HG02759 (cell line): Measurements from ENCODE around the gene MVD.

Experiments used
- ATAC-seq: cut with Tn5 transposase; IDR thresholded peaks from one replicate; pipeline ENCODE4 v1.9.1; 2021; ENCODE audit warnings: mild to moderate bottlenecking, moderate library complexity; ENCODE audit not compliant: unreplicated experiment

Gene MVD, protein sequence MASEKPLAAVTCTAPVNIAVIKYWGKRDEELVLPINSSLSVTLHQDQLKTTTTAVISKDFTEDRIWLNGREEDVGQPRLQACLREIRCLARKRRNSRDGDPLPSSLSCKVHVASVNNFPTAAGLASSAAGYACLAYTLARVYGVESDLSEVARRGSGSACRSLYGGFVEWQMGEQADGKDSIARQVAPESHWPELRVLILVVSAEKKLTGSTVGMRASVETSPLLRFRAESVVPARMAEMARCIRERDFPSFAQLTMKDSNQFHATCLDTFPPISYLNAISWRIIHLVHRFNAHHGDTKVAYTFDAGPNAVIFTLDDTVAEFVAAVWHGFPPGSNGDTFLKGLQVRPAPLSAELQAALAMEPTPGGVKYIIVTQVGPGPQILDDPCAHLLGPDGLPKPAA

DNA sequence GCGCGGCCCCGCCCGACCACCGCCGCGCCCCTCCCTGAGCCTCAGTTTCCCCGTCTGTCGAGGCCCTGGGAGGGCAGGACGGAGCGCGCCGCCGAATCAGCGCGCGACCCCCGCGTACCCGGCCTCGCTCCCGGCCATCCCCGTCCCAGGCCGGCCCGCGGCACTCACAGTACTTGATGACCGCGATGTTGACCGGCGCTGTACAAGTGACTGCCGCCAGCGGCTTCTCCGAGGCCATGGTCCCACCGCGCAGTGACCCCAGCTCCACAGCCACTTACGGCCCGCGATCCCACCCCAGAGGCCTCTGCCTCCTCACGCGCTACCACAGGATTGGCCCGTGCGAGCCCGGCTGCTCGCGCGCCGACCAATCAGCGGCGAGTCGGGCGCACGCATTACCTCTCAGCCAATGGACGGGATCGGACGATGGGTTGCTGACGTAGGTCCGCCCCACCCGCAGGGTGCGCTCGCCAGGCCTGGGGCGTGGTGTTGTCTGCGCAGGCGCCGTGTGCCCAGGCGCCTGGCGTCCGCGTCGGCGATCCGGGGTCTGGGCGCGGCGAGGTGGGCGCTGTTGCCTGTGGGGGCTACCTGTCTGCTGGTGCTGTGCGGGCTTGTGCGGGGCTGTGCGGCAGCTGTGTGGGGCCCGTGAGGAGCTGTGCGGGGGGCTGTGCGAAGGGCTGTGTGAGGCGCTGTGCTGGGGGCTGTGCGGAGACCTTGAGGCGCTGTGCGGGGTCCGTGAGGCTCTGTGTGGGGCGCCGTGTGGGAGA is at the start of gene MVD:
TSS of gene MVD (minus strand) at position 249 of the 764 bp plus-strand sequence. CDS start at position 238, 11 bp downstream.
- peak; percentile 95 for ATAC-seq

DNA sequence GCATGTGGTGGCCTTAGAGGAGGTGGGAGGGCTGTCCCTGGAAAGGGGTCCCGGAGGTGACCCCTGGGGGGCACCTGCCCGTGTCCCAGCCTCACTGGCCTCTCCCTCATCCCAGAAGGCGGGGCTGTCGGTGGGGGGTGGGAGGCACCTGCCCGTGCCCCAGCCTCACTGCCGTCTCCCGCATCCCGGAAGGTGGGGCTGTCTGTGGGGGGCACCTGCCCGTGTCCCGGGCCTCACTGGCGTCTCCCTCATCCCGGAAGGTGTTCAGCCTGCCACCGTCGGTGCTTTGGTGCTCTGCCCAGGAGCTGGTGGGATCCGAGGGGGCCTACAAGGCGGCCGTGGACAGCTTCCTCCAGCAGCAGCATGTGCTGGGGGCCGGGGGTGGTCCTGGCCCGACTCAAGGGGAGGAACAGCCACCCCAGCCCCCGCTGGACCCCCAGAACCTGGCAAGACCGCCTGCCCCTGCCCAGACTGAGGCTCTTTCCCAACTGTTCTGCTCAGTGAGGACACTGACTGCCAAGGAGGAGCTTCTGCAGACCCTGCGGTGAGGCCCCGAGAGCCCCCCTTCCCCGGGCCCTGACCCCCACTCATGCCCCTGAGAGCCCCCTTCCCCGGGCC is 49.6 kb upstream of the MVD start:
- ATAC-seq, result no peak

DNA sequence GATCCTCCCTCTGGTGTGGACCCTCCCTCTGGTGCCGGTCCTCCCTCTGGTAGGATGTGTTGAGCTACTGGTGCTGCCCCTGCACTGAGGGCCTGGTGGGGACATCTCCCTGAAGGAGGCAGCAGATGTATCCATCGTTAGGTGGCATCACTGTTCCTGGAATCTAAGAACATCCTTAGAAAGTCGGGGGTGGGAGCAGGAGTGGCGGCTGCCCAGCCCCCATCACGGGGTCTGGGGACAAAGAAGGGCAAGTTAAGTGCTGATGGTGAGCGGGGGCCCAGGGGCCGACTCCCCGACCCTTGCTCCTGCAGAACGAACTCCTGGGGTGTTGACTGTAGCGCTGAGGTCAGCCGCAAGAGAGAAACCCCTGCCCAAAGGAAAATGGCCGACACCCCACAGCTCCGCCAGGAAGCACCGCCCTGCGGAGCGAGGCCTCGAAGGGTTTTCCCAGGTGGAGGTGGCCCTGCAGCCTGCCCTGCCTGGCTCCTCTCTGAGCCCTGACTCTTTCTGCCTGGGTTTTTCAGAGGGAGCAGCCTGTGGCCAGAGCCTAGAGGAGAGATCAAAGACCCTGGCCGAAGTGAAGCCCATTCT is 49.0 kb upstream of the MVD start:
- ATAC-seq, result no peak

DNA sequence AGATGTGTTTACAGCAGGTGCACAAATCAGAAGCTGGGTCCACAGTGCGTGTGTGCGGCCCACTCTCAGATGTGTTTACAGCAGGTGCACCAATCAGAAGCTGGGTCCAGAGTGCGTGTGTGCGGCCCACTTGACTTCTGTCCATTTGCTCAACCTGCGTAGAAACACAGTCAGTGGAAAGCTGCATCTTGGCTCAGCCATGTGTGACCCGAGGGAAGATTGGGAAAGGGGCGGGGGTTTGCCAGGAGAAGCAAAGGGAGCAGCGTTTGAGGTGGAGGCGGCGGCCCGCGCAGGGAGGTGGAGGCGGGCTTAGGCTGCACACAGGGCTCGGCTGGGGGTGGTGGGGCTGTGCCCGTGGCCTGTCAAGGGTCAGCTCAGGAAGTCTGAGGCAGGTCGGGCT is 47.7 kb upstream of the MVD start:
- no peak for ATAC-seq

DNA sequence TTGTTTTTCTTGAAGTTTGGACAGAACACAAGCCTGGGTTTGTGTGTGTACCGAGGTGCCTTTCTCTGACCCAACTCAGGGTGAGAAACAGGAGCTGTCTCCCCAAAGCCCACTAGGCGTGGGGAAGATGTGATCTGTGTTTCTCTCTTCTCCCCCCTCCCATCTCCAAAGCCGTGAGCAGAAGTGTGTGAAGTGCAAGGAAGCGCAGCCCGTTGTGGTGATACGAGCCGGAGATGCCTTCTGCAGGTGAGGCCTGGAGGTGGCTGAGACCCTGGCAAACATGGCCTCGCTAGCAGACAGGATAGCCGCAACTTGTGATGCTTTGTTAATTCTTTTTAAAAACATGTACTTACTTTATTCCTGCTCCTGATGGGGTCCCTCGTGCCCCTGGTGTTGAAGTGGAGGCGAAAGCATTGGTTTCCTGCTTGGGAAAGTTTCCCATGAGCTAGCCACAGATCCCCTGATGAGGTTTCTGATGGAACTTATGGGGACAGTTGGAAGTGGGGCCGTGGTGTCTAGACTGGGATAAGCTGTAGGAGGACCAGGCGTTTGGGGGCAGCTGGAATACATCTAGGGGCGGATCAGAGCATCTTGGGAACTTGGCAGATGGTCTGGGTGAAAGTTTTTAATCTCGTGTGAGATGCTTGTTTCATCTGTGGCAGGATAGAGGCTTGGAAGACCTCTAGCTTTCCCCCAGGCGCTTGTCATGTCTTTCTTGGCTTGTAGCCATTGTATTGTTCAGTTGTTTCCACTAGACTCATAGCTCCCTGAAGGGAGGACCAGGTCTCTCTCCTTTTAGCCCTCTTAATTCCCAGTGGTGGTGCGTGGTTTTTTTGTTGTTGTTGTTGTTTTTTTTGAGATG is 44.3 kb upstream of the MVD start:
- no peak for ATAC-seq

DNA sequence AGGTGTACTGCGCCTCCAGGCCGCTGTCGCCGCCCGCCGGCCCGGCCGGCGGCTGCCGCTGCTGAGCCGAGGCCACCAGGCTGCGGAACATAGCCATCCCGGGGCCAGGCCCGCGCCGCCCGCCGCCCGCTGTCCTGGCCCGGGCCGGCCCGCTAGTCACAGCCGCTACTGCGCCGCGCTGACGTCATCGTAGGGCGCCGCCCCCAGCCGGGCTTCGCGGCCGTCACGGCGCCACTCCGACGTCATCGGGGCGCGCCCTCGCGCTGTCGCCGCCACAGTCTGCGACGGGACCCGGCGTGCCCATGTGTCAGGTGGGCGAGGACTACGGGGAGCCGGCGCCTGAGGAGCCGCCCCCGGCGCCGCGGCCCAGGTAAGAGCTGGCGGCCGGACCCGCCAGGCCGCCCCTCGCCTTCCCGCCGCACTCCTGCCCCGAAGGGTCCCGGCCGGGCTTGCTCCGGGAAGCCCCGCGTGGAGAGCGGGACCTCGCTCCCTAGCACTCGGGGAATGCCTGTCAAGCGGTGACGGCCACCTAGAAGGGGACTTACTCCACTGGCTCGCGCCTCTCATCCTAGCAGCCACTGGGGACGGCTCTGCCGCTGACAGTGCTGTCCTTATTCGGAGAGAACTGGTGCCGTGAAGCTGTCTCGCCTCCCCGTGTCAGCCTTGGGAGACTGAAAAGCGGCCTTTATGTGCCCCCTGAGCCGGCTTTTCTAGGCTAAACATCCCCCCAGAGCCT is 43.5 kb upstream of the MVD start, which contains the start of the genes CTU2 and RNF166:
TSS of gene CTU2 (plus strand) at position 275 of the 736 bp plus-strand sequence. CDS start at position 303, 28 bp downstream.
TSS of gene RNF166 (minus strand) at position 180 of the 736 bp plus-strand sequence. CDS start at position 97, 83 bp downstream.
- ATAC-seq, result peak; percentile 75

DNA sequence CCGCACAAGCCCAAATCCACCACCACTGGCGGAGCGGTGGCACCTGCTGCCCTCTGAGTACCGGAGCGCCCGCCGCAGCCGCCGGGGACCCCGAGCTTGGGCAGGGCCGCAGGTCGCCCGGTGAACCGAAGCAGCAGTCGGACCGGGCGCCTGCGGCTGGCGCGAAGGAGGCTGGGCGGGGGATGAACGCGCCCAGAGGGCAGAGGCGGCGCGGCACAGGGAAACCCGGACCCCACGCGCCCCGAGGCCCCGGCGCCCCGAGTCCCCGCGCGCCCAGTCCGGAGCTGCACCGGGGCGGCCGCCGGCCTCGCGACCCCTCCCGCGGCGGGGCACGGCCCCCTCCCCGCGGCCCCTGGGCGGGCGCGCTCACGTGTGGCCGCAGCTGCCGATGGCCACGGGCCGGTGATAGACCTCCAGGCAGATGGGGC is 42.9 kb upstream of the MVD start:
- ATAC-seq, result peak; percentile 31

DNA sequence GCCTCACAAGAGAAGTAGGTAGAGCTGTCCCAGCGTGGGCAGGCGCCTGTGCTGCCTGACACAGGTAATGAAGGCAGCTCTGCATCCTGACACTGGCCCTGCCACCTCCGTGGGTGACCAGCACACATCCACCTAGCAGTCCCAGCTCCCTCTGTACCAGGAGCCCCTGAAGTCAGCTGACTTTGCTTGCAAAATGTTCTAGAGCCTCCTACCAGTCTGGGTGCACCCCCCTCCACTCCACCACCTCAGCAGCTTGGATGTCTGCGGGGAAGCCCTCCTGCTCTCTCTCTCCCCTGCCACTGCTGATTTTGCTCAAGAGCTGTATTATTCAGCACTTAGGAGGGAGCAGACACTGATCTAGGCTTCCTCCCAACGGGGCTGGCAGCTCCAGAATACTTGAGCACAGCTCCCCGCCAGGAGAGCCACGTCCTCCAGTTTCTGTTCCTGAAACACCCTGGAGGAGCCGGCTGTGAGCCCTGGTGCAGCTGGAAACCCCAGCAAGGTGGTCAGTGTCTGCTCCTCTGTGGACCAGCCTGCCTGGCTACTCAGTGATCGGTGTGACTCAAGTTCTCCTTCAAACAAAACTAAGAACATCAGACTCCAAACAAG is 42.3 kb upstream of the MVD start:
- no peak for ATAC-seq

DNA sequence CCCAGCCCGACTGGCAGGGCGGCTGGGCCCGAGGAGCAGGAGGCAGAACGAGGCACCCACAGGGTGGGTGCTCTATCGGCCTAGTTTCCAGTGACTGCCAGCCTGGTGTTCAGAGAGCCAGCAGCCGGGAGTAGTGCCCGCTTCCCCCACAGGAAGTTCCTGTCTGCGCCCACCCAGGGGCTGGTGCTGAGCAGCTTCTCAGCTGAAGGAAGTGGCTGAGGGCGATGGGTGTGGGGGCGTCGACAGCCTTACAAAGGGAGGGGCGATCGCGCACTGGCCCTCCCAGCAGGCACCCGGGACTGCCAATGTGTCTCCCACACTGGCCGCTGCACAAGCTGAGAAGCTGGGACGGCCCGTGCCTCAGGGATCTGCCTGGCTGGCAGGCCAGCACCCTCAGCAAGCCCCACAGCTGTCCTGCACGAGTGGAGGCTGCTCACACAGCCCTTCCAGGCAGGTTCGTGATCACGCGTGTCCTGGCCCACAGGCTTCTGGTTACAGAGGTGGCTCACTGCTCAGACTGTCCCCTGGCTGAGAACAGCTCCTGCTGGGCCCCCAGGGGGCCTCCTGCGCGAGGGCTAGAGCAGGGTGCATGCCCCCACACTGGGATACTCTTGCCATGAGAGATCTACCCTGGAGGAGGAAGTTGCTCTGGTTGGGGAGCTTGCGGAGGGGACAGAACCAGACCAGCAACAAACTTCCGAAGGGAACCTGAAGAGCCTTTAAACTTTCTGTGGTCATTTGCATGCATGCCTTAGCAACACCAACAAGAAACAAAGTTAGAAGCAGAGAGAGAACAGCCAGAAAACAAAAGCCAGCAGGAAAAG is 40.8 kb upstream of the MVD start:
- no peak for ATAC-seq

DNA sequence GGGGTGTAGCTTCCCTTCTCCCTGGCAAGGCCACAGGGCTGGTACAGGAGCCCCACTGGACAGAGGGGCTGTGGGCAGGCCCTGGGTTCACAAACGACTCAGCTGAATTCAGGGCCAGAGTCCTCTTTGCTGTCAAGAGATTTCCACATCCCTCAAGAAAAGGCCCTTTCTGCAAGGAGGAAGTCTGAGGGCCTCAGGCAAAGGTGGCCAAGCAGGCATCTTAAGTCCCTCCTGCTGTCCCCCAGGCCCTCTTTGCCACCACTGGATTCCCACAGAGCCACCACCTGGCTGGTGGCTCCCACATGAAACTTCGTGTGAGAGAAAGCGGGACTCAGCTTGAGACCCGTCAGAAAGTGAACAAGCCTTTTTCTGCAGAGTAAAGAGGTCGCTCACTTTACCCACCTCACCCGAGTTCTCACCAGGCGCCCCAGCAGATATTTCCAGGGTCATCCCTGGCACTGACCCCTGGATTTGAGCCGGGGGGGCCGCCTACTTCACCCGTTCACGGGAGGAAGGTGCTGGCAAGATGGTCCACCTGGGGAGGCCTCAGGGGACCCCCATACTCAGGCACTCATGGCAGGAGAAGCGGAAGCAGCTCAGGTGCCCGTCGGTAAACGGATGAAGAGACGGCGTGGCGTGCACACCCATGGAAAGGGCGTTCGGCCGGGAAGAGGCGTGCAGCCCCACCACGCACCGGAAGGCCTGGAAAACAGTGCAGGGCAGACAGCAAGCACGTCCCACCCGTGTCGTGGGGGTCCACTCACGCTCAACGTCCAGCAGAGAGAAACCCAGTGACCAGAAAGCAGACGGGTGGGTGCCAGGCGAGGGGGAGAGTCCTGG is 39.7 kb upstream of the MVD start:
- ATAC-seq, result no peak

DNA sequence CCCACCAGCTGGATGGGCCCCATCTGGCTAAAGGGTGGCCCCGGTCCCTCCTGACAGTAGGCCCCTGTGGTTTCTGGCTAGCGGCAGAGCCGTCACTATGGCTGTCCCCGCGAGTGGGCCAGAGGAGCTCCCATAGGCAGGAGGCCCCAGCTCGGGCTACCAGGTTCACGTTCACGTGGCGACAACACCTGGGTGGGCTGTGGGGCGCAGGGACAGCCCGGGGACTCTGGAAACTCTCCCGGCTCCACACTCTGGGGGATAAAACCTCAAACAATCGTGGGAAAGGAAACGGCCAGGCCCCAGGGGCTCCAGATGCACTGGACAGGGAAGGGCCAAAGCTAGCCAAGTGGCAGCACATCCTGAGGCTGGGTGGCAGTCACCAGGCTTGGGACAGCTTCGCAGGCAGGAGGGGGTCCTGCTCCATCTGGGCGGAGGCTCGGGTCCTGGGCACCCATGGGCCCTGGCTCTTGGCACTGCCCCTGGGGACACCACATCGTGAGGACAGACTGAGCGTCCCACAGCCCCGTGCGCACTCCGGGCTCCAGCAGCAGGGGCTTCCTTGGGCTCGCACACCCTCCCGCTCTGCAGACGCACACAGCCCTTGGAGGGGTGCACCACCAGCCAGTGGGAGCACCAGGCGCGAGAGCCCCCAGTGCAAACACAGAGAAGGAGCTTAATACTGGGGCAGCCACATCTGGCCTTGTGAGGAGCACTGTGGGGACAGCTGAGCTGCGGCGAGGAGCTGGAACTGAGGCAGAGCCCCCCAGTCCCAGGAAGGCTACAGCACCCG is 38.9 kb upstream of the MVD start:
- ATAC-seq, result no peak

DNA sequence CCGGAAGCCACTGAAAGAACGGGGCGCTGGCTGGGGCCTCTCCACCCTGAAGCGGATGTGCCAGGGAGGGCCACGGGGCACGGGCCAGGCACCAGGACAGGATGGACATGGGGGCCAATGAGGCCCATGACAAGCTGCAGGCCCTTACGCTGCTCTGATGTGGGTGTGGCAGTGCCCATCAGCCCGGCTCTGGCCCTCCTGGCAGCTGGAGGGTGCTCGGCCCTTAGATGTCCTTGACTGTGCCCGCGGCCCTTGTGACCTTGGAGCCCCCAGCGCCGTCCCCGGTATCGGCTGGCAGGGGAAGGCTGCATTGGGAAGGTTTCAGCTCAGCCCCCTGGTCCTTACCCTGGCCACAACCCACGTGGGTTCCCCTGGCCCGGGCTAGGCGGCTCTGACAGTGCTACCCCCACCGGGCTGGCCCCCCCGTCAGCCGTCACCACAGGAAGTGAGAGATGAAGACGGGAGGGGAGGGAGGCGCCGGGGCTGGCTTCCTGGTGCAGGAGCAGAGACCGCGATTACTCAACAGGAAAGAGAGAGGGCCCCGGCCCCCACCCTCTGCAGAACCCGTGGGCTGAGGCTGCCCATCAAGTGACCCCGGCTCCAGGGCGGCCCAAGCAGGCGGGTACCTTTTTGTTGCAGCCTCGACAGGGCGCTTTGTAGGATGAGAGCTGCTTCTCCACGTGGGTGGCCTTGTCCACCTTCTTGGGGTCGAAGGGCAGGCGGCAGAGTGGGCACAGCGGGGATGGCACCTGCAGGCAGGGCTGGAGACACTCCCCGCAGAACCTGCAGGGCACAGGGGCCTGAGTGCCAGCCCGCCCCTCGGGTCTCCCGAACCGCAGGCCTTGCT is 38.0 kb upstream of the MVD start:
- peak; percentile 75 for ATAC-seq

DNA sequence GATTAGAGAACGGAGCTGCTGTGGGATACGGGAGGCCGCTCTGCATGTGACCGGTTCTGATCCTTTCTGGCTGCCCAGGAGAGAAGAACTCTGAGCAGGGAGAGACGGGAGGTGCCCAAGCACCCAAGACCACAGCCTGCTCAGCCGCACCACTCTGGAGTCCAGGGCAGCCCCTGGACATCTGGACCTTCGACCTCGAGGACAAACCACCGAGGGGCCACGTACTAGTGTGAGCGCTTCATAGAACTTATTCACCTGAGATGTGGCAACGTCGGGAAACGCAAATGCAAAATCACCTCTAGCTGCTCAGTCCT is 37.4 kb upstream of the MVD start:
- ATAC-seq, result no peak

DNA sequence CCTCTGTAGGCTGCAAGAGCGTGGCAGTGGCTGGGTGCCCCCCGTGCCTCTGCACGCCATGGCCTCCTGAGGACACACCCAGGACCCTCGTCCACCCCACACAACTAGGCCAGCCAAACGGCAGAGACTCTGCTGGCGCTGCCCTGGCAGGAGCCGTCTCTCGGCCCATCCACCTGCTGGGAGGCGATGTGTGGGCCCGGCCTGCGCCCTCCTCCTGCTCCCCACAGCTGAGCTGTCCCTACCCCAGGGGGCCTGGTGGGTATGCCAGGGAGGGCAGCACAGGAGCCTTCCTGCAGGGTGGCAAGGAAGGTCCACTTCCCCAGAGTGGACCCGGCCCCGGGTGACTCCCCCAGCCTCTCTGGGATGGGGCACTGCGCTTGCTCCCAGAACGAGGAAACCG is 36.3 kb upstream of the MVD start:
- ATAC-seq, result no peak

DNA sequence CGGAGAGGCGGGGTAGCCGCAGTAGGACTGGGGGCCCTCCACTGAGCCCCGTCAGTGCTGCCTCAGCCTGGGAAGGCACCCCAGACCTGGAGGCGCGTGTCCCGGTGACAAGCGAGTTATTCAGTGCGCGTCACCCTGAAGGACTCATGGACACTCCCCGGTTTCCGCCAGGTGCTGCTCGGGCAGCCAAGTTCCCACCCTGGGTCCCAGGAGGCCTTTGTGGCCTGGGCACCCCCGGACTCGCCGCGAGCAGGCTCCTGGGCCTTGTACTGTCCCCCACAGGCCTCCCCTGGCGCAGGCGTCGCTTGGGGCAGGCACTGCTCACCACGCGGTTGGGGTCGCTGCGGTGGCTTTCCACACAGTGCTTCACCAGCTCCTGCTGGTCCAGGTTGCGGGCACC is 35.8 kb upstream of the MVD start:
- ATAC-seq, result no peak
